K562 (cell line): ENCODE results near the gene MAN1A1. TPM values are rescaled to one million over a fixed set of nuclear protein-coding genes. Genes with fewer than 3 reads are reported as not detected.

Source experiments
- ATAC-seq: fragments of 200-7000 bp; cut with Tn5 transposase; 3 replicates; pipeline ENCODE4 v1.9.1; 2020; ENCODE audit warnings: moderate library complexity
- BruUV-seq: library from RNA; stranded (reverse); fragments of 400-500 nt; replicated peaks from 2 replicates; lab custom pipeline; 2021; lab: Mats Ljungman, UMichigan
- CTCF ChIA-PET: fragments of 300-600 bp; formaldehyde crosslinking; extraction: SDS; loops from one replicate; lab custom pipeline; 2021; ENCODE audit warnings: low intra/inter-chr PET ratio; lab: Yijun Ruan, JAX
- POLR2A ChIA-PET: fragments of 300-600, 350-650 bp; sonication (Branson Sonifier 250); formaldehyde crosslinking; extraction: SDS; loops from one replicate; lab custom pipeline; 2021; ENCODE audit warnings: antibody characterized with exemption, inconsistent platforms; lab: Yijun Ruan, JAX
- DNase-seq, 4 experiments: peaks; one replicate each; pipeline versions ENCODE4 v3.0.0 to v3.0.0-alpha.2; 2011 to 2018; ENCODE audit warnings: low spot score in 3 of 4, mixed read lengths in 3 of 4; ENCODE audit errors: extremely low read depth in 1 of 4
- FAIRE-seq: peaks from 2 replicates; lab custom pipeline; 2011; peaks lifted over from hg19 to GRCh38; lab: Jason Lieb, UNC
- H2AFZ ChIP-seq: 2 replicates; pipeline ENCODE4 v1.6.0; 2011; ENCODE audit warnings: low read depth, low read length, control low read depth, inconsistent platforms
- H3K27ac ChIP-seq: fragments of 200-600 bp; 3 replicates; pipeline ENCODE4 v1.8.0; 2011; ENCODE audit warnings: low read depth, mild to moderate bottlenecking, control low read depth, inconsistent platforms, low read length, moderate library complexity, mixed read lengths; ENCODE audit errors: extremely low read depth
- H3K27me3 ChIP-seq, 2 experiments: fragments of 300-600 bp in 1 of 2; 2 replicates in 1 of 2; 3 replicates in 1 of 2; pipeline versions ENCODE4 v1.6.0 to v1.8.0; 2011; ENCODE audit warnings: inconsistent platforms in 2 of 2, low read length in 2 of 2, mild to moderate bottlenecking in 1 of 2, mixed read lengths in 1 of 2, moderate library complexity in 1 of 2; ENCODE audit not compliant: control insufficient read depth in 2 of 2, insufficient read depth in 2 of 2
- H3K36me3 ChIP-seq: fragments of 300-600 bp; 3 replicates; pipeline ENCODE4 v1.8.0; 2011; ENCODE audit warnings: mild to moderate bottlenecking, low read length, inconsistent platforms; ENCODE audit not compliant: control insufficient read depth, insufficient read depth
- H3K4me1 ChIP-seq, 2 experiments: fragments of 200-600 bp in 1 of 2; replicated peaks in 1 of 2; 2 replicates in 1 of 2; 3 replicates in 1 of 2; pipeline versions ENCODE4 v1.5.1 to v1.8.0; 2011; ENCODE audit warnings: inconsistent platforms in 2 of 2, low read length in 2 of 2, mild to moderate bottlenecking in 1 of 2, mixed read lengths in 1 of 2, moderate library complexity in 1 of 2; ENCODE audit not compliant: control insufficient read depth in 2 of 2, insufficient read depth in 2 of 2
- H3K4me2 ChIP-seq: 2 replicates; pipeline ENCODE4 v1.6.1; 2011; ENCODE audit warnings: low read length, control low read depth, inconsistent platforms, mixed read lengths; ENCODE audit not compliant: insufficient read depth
- H3K4me3 ChIP-seq: fragments of 200-600 bp; sonication (generic), shearing (Covaris generic); 2 replicates; pipeline ENCODE4 v1.5.1; 2016; ENCODE audit warnings: control low read depth, inconsistent platforms
- H3K79me2 ChIP-seq: fragments of 200-600 bp; 3 replicates; pipeline ENCODE4 v1.8.0; 2011; ENCODE audit warnings: low read length, inconsistent platforms; ENCODE audit not compliant: control insufficient read depth, insufficient read depth
- H3K9ac ChIP-seq, 2 experiments: 2 replicates each; pipeline versions ENCODE4 v1.6.0 to v1.6.1; 2011; ENCODE audit warnings: low read depth in 2 of 2, low read length in 2 of 2, control low read depth in 1 of 2, inconsistent platforms in 1 of 2, mild to moderate bottlenecking in 1 of 2, mixed read lengths in 1 of 2; ENCODE audit not compliant: insufficient read depth in 1 of 2
- H3K9me1 ChIP-seq: one replicate; pipeline ENCODE4 v1.6.0; 2011; ENCODE audit warnings: inconsistent platforms, mild to moderate bottlenecking, low read length, moderate library complexity; ENCODE audit not compliant: control insufficient read depth, insufficient read depth
- H3K9me3 ChIP-seq: replicated peaks from 2 replicates; pipeline ENCODE4 v1.5.1; 2011; ENCODE audit warnings: low read depth, low read length, inconsistent platforms; ENCODE audit not compliant: control insufficient read depth, insufficient read depth
- H4K20me1 ChIP-seq: replicated peaks from 2 replicates; pipeline ENCODE4 v1.6.1; 2011; ENCODE audit warnings: low read length, inconsistent platforms, mixed read lengths; ENCODE audit not compliant: control insufficient read depth, insufficient read depth
- ARNT ChIP-seq, 2 experiments: fragments of 450-650 bp; IDR thresholded peaks; 2 replicates each; pipeline ENCODE4 v1.6.1; 2016; ENCODE audit warnings: mild to moderate bottlenecking in 1 of 2
- CHD7 ChIP-seq: fragments of 200-600 bp; sonication (generic); IDR thresholded peaks from one replicate; pipeline ENCODE4 v1.6.1; 2012; ENCODE audit warnings: mild to moderate bottlenecking, low read depth, low read length, inconsistent platforms
- TCF7 ChIP-seq: sonication (generic); IDR thresholded peaks from 2 replicates; pipeline ENCODE4 v1.6.1; 2016; ENCODE audit warnings: antibody characterized with exemption, borderline replicate concordance
- ZBTB2 ChIP-seq: fragments of 450-650 bp; IDR thresholded peaks from 2 replicates; pipeline ENCODE4 v1.6.1; 2016; ENCODE audit warnings: antibody characterized with exemption
- WGBS: fragments of 100-300 bp; shearing (Covaris generic); methylation state at CpG from one replicate; pipeline ENCODE4 v1.1.6; 2016; ENCODE audit warnings: low coverage, mixed read lengths; ENCODE audit not compliant: insufficient coverage; ENCODE audit errors: missing lambda C conversion rate; 5-methylcytosine and 5-hydroxymethylcytosine counted together
- in situ Hi-C: fragments of 300-500 bp; cut with MboI; formaldehyde crosslinking; loops from 4 replicates; pipeline ENCODE4 v1.15.0; 2018; ENCODE audit warnings: inconsistent platforms, mixed read lengths
- intact Hi-C: fragments of 100-400 bp; cut with micrococcal nuclease; formaldehyde crosslinking; loops from 2 replicates; pipeline ENCODE4 v1.14.2; 2022
- polyA plus RNA-seq, 8 experiments: library from polyadenylated mRNA; depleted of rRNA in 4 of 8; stranded (reverse) in 5 of 8; unstranded in 3 of 8; fragments of >200 nt; fragmentation: Nextera tagmentation in 2 of 8; fragmentation: Illumina TruSeq in 1 of 8; extraction: Ambion mirVana in 2 of 8; extraction: Trizol in 1 of 8; gene quantifications; 2 replicates each; pipeline versions ENCODE4 v1.2.1 to v1.2.3, GENCODE V29; 2011 to 2014; ENCODE audit warnings: inconsistent platforms in 1 of 8, missing spikeins in 1 of 8
- total RNA-seq, 7 experiments: library from RNA; depleted of rRNA in 6 of 7; stranded (reverse); fragments of >200 nt in 6 of 7; fragmentation: Illumina TruSeq in 2 of 7; extraction: Trizol in 2 of 7; gene quantifications; 2 replicates each; pipeline versions ENCODE4 v1.2.1 to v1.2.3, GENCODE V29; 2011 to 2021; ENCODE audit warnings: low replicate concordance in 1 of 7

MAN1A1 gene
- total and polyA plus RNA-seq, 9 of the 15 experiments (the other 6 are each of a cell fraction or from before 2014, with no cell fraction given), result 24.5 to 78.4 (median 59.7) TPM

- in situ Hi-C loops, result no loop called here
- Histone ChIP-seq H3K79me2 (no peaks in the 10 kb centered on the region), H3K4me1 (peaks cover 0 to 33% of the 10 kb centered on the region in 2 experiments; a peak in 3 of 5 replicates), H3K36me3 (no peaks in the 10 kb centered on the region)
- TF ChIP-seq CHD7, result no peak
- no peak for TF ChIP-seq ARNT (IDR thresholded peaks at IDR 0.05)
- TF ChIP-seq TCF7, result no peak
- TF ChIP-seq ZBTB2, result no peak
- TF ChIP-seq, all 486 proteins: peak for 0
- no peaks in the 10 kb centered on the region for H4K20me1 ChIP-seq
- CTCF ChIA-PET, result no interaction called here
- no peaks in the 10 kb centered on the region for H3K27me3 ChIP-seq
- POLR2A ChIA-PET, result interaction anchor here (0.9 kb wide), 1 partner anchor 9 kb away, joined by 3 read pairs; no protein-coding TSS in a partner anchor
- no peak for DNase-seq
- FAIRE-seq, result no peak
- H3K9me1 ChIP-seq, result no peaks in the 10 kb centered on the region
- H3K4me3 ChIP-seq, result no peak overlapping the region
- no peak for ATAC-seq
- no peaks in the 10 kb centered on the region for H3K9me3 ChIP-seq
- intact Hi-C loops, result loop anchor here (2.0 kb wide), 1 partner anchor 31 kb away; no protein-coding TSS in a partner anchor
- BruUV-seq, result no TSS peak
- H2AFZ ChIP-seq, result 0 out of 2 replicates have a peak overlapping the region, but pooled peaks have one; percentile 15
- no peak overlapping the region for H3K27ac ChIP-seq
- H3K4me2 ChIP-seq, result no peak overlapping the region
- 91% methylated on average over 1 of the region's 1 CpG for WGBS
- H3K9ac ChIP-seq, result no peak overlapping the region
Observed at GRCh38 chr6:119170103-119170446, 179.5 kb downstream of the MAN1A1 start.
